GM08714 (cell line): ENCODE results near the gene QSER1.
"Not testable (repeated sequence)": the region's sequence is repeated elsewhere in the genome, so short reads cannot be mapped to it uniquely, and the experiment has no call there.

Experiments
- H3K4me3 ChIP-seq: fragments of 200-500 bp; sonication (Bioruptor generic); 2 replicates; pipeline ENCODE4 v1.5.1; 2014; ENCODE audit warnings: mild to moderate bottlenecking, low read length, inconsistent platforms
- ZNF274 ChIP-seq: IDR thresholded peaks from 2 replicates; pipeline ENCODE4 v1.6.1; 2012; ENCODE audit warnings: mild to moderate bottlenecking, low read depth, low read length

QSER1 gene

DNA sequence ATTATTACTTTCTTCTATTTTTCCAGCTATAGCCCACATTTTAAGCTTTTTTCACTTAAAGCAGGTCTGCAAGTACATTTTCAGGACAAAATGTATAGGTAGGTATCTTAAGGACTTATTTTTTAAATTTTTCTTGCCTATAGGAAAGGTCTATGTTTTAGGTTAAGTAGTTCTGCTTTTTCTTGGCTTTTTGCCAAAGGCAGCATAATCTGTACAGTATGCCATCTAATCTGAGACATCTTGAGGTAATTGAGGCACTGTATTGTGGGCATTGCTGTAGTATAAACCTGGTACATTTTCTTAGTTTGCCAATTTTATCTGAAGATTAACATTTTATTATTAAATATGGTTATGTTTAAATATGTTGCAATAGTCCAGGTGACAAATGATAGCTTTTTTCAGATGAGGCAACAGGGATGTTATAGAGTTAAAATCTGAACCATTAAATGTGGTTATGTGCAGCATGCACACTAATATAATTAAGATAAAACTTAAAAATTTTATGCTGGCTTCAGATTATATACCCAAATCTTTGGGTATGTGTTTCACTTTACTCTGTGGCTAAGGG is 42.9 kb downstream of the QSER1 start:
- TF ChIP-seq ZNF274 = no peak

DNA sequence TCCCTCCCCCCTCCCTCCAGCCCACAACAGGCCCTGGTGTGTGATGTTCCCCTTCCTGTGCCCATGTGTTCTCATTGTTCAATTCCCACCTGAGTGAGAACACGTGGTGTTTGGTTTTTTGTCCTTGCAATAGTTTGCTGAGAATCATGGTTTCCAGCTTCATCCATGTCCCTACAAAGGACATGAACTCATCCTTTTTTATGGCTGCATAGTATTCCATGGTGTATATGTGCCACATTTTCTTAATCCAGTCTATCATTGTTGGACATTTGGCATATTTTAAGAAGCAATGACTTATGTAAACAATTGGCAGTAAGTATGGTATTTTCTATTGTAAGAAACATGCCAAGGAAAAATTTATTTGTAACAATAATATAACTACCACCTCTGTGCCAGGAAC is 43.6 kb downstream of the QSER1 start:
- H3K4me3 ChIP-seq = not testable (repeated sequence)

More for the DNA sequence above, 42.9 kb downstream of the QSER1 start:
- H3K4me3 ChIP-seq = no peak overlapping the region

DNA sequence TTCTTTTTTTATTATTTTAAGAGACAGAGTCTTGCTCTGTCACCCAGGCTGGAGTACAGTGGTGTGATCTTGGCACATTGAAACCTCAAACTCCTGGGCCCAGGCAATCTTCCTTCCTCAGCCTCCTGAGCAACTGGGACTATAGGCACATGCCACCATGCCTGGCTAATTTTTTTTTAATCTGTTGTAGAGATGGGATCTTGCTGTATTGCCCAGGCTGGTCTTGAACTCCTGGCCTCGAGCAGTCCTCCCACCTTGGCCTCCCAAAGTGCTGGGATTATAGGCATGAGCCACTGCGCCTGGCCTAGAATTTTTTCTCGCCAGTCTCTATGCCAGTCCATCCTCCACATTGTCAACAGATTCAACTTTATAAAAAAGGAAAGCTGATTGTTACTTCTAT is 44.7 kb downstream of the QSER1 start:
- H3K4me3 ChIP-seq = not testable (repeated sequence)

DNA sequence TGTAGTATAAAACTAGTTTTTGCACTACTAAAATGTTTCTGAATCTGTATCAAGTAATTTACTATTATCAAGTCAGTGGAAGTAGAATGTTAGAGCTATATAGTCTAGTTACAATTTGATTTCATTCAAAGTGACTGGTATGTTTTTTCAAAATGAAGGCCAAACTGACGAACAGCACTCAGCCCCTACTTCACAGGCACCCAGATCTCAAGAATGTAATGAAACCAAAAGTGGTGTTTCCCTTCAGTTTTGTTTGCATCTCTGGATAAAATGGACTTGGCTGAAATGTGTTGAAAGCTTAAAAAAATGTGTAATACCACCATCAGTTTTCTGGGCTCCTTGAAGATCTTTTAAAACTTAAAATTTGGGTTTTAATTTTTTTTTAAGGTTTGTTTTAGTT is 46.4 kb downstream of the QSER1 start:
- H3K4me3 ChIP-seq = no peak overlapping the region
- TF ChIP-seq ZNF274 = no peak

DNA sequence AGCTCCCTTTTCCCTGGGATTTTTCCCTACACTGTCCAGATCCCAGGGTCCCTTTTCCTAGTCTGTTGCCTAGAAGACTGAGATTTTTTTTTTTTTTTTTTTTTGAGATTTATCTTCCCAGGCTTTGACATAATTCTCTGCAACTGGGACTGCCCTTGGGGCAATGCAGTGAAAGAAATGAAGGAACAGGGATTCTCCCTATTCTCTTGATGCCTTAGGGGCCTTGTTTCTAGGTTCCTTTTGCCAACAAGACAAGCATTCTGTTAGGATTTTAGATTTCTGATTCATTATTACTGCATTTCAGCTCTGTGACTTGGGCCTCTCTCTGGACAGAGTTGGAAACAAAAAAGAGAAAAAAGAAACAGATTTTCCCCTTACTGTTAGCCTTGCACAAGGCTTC is 47.3 kb downstream of the QSER1 start:
- no peak overlapping the region for H3K4me3 ChIP-seq
- TF ChIP-seq ZNF274 = no peak

DNA sequence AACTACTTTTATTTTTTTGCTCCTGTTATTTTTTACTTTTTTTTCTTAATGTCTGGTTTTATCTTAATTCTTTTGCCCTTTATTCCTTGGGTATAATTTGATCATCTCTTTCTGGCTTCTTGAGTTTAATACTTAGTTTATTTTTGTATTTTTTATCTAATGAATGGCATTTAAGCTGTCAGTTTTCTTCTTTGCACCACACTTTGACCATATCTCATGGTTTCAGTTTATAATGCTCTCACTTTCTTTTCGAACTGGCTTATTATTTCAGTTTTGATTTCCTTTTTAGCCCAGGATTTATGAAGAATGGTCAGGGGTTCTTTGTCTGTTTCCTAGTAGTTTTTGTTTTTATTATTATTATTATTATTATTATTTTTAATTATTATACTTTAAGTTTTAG is 48.3 kb downstream of the QSER1 start:
- H3K4me3 ChIP-seq = no peak overlapping the region
- no peak for TF ChIP-seq ZNF274

DNA sequence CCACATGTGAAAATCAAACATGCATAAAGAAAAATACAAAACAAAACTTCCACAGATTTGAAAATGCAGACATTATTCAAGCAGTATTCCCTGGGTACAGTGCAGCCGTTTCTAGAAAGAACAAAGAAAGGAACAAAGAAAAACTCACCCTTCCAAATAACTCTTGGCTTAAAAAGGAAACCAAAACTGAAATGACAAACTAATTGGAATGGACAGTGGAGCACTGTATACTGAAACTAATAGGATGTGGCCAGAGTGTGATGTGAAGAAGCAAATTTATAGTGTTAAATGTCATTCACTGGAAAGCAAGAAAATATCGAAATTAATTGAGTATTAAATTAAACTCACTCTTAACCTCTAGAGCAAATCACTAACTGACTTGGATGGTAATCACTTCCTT is 55.4 kb downstream of the QSER1 start:
- no peak overlapping the region for H3K4me3 ChIP-seq
- no peak for TF ChIP-seq ZNF274

DNA sequence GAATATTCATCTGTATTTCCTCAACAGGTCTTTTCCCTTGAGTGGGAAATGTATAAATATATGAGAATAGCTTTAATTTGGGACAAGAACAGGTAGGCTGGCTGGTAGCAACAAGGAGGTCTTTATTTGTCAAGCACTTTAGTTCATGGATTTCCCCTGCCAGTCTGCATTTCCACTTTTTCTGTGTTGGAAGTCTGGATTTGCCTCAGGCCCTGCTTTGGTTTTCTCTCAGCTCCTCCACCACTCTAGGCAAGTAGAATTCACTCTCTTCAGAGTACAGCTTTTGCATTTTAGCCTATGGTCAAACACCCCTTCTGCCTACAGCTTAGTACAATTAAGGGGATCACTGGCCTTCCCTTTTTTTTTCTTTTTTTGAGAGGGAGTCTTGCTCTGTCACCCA is 57.1 kb downstream of the QSER1 start:
- no peak overlapping the region for H3K4me3 ChIP-seq
- no peak for TF ChIP-seq ZNF274

DNA sequence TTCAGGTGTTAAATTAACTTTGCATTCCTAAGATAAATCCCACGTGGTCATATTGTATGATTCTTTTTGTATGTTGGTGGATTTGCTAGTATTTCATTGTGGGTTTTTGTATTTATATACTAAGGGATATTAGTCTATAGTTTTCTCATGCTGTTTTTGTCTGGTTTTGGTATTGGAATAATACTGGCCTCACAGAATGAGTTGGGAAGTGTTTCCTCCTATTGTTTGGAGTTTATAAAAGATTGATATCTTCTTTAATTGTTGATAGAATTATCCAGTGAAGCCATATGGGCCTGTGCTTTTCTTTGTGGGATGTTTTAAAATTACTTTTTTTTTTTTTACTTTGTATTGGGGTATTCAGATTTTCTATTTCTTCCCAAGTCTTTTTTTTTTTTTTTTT is 59.8 kb downstream of the QSER1 start:
- no peak overlapping the region for H3K4me3 ChIP-seq
- TF ChIP-seq ZNF274 = no peak

DNA sequence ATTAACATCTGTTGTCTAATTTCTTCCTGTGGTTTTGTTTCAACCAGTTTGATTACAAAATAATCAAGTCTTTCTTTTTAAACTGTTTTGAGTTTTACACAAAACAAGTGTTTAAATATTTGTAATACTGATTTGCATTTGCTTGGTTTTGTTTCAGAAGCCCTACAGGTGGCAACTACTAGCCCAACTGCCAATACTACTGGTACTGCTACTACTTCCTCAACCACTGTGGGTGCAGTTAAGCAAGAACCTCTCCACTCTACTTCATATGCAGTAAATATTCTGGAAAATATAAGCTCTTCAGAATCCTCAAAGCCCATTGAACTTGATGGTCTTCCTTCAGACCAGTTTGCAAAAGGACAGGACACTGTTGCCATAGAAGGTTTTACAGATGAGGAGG is 61.1 kb downstream of the QSER1 start:
- no peak overlapping the region for H3K4me3 ChIP-seq
- no peak for TF ChIP-seq ZNF274

DNA sequence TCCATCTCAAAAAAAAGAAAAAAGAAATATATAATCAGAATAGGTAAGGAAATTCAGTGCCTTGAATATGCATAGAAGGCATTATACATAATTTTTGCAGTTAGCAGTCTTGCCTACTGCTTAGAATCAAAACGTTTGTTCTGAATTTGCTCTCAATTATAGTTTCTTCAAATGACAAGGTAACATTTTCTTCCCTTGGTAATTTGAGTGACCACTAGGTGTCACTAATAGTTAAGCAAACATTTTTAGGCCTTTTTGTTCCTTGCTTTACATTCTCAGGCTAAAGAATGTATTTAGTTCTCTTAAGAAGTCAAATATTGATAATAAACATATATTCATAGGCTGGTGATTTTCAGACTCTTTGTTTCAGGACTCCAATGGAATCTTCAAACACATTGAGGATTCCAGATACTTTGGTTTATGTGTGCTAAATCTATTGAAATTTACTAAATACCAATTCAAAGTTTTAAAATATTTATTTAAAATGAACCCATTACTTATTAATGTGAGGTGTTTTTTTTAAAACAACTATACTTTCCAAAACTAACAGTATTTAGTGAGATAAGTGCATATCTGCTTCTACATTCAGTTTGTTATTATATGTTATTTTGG is 68.0 kb downstream of the QSER1 start:
- no peak overlapping the region for H3K4me3 ChIP-seq
- no peak for TF ChIP-seq ZNF274

DNA sequence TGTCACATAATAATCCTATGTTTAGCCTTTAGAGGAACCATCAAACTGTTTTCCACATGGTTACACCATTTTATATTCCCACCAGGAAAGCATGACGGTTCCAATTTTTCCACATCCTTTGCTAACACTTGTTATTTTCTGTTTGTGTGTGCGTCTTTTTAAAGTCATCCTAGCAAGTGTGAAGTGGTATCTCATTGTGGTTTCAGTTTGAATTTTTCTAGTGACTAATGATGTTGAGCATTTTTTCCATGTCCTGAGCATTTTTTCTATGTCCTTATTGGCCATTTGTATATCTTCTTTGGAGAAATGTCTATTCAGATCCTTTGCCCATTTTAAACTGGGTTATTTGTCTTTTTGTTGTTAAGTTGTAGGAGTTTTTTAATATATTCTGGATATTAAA is 69.4 kb downstream of the QSER1 start:
- no peak for TF ChIP-seq ZNF274

DNA sequence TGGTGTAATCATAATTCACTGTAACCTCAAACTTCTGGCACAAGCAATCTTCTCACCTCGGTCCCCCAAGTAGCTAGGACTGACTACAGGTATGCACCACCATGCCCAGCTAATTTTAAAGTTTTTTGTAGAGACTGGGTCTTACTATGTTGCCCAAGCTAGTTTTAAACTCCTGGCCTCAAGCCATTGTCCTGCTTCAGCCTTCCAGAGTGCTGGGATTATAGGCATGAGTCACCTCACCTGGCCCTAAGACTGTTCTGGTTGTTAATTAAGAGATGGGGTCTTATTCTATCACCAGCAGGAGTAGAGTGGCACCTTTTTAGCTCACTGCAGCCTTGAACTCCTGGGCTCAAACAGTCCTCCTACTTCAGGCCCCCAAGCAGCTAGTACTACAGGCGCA is 71.1 kb downstream of the QSER1 start:
- no peak for TF ChIP-seq ZNF274
- no peak overlapping the region for H3K4me3 ChIP-seq

More for the DNA sequence above, 69.4 kb downstream of the QSER1 start:
- H3K4me3 ChIP-seq = no peak overlapping the region

DNA sequence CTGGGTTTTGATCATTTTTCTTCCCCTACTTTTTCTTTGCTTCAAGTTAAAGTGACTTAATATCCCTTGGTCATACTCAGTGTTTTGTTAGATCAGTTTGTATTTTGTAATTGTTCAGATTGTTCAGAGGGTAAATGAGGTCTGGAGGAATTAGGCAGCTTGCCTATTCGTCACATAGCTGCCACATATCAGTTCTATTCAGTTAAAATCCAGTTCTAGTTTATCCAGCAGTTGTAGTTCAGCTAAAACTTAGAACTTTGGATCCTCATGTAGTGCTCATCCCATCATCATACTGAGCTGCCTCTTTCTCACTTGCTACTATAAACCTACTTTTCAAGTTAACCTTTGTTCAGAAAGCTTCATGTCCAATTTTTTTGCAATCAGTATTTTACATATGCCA is 75.9 kb downstream of the QSER1 start:
- TF ChIP-seq ZNF274 = no peak
- H3K4me3 ChIP-seq = no peak overlapping the region

DNA sequence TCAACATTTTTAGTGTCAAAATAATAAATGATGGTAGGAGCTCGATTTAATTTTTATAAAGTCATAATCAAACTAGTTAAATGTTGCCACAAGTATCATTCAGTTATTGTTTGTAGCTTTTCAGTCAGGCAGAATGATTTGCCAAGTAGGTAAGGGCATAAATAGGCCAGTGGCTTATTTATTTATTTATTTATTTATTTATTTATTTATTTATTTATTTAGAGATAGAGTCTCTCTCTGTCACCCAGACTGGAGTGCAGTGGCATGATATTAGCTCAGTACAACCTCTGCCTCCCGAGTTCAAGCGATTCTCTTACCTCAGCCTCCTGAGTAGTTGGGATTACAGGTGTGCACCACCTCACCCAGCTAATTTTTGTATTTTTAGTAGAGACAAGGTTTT is 79.6 kb downstream of the QSER1 start:
- H3K4me3 ChIP-seq = not testable (repeated sequence)

DNA sequence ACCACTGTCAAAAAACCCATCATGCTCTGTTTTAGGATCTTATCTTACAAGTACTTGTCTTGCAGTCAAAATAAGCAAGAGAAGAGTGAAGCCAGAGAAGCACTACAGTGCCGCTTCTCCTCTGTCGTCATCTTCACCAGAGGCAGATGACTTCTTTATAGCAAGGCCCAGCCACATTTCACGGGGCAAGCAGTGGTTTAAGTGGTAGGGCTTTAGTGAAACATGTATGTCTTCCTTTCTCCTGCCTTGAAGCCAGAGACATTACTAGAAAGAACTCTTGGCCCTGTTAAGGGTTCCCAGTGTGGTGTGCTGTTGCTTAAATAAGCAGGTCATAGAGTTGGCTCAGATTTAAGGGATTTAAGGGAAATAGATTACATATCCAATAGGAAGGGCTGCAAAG is 80.2 kb downstream of the QSER1 start:
- TF ChIP-seq ZNF274 = no peak
- no peak overlapping the region for H3K4me3 ChIP-seq

DNA sequence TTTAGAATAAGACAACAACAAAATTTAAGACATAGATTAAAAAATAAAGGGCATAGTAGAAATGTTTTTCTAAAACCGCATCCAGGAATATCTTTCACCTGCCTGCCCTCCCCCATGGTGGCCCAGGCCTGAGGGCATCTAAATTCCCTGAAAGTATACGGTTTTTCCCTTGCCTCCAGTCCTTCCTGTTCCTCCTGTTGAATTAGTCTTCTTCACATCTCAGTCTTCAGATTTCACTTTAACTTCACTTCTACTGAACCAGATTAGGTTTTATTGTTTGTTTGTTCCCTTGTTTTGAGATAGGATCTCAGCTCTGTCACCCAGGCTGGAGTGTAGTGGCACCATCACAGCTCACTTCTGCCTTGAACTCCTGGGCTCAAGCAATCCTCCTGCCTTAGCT is 90.0 kb downstream of the QSER1 start:
- no peak for TF ChIP-seq ZNF274
- no peak overlapping the region for H3K4me3 ChIP-seq
